MM.1S (cell line): Measurements from ENCODE around the gene JAK2.

Source experiments
- DNase-seq: peaks from one replicate; pipeline ENCODE4 v3.0.0-alpha.2; 2015
- H2AFZ ChIP-seq: fragments of 300-600 bp; sonication (generic); 2 replicates; pipeline ENCODE4 v1.6.0; 2016; ENCODE audit warnings: antibody characterized with exemption, low read length
- H3F3A ChIP-seq: fragments of 300-600 bp; sonication (generic); 2 replicates; pipeline ENCODE4 v1.6.1; 2016; ENCODE audit warnings: mild to moderate bottlenecking, antibody characterized with exemption, low read length, moderate library complexity, mixed read lengths; ENCODE audit not compliant: insufficient read depth
- H3K27ac ChIP-seq: fragments of 300-600 bp; sonication (generic); 2 replicates; pipeline ENCODE4 v1.5.1; 2016; ENCODE audit warnings: mild to moderate bottlenecking, low read length
- H3K27me3 ChIP-seq: fragments of 300-600 bp; sonication (generic); replicated peaks from 2 replicates; pipeline ENCODE4 v1.6.0; 2016; ENCODE audit warnings: low read length; ENCODE audit not compliant: insufficient read depth
- H3K36me3 ChIP-seq: fragments of 300-600 bp; sonication (generic); replicated peaks from 2 replicates; pipeline ENCODE4 v1.6.1; 2016; ENCODE audit warnings: mild to moderate bottlenecking, low read length, mixed read lengths; ENCODE audit not compliant: insufficient read depth
- H3K4me1 ChIP-seq: fragments of 300-600 bp; sonication (generic); 2 replicates; pipeline ENCODE4 v1.6.1; 2016; ENCODE audit warnings: low read length, mixed read lengths
- H3K4me2 ChIP-seq: fragments of 300-600 bp; sonication (generic); 2 replicates; pipeline ENCODE4 v1.6.0; 2016; ENCODE audit warnings: low read depth, low read length
- H3K4me3 ChIP-seq: fragments of 300-600 bp; sonication (generic); 2 replicates; pipeline ENCODE4 v1.5.1; 2016; ENCODE audit warnings: low read length, mixed read lengths
- H3K79me2 ChIP-seq: fragments of 300-600 bp; sonication (generic); 2 replicates; pipeline ENCODE4 v1.6.1; 2016; ENCODE audit warnings: mixed run types, low read length, mixed read lengths
- H3K9ac ChIP-seq: fragments of 300-600 bp; sonication (generic); 2 replicates; pipeline ENCODE4 v1.6.1; 2016; ENCODE audit warnings: low read length, mixed read lengths
- H3K9me2 ChIP-seq: fragments of 300-600 bp; sonication (generic); replicated peaks from 2 replicates; pipeline ENCODE4 v1.6.1; 2016; ENCODE audit warnings: mild to moderate bottlenecking, low read length, mixed read lengths; ENCODE audit not compliant: insufficient read depth
- H3K9me3 ChIP-seq: fragments of 300-600 bp; sonication (generic); replicated peaks from 2 replicates; pipeline ENCODE4 v1.6.1; 2016; ENCODE audit warnings: mild to moderate bottlenecking, low read length, mixed read lengths; ENCODE audit not compliant: insufficient read depth
- H4K20me1 ChIP-seq: fragments of 300-600 bp; sonication (generic); 2 replicates; pipeline ENCODE4 v1.6.1; 2016; ENCODE audit warnings: mild to moderate bottlenecking, low read length, moderate library complexity, mixed read lengths; ENCODE audit not compliant: insufficient read depth
- EZH2 ChIP-seq: fragments of 300-600 bp; sonication (generic); optimal IDR thresholded peaks from 2 replicates; pipeline ENCODE3; 2017; ENCODE audit warnings: low read depth, mild to moderate bottlenecking, antibody characterized with exemption, low read length, mixed read lengths
- EZH2phosphoT487 ChIP-seq: fragments of 300-600 bp; sonication (generic); IDR thresholded peaks from 2 replicates; pipeline ENCODE4 v1.6.1; 2018; ENCODE audit warnings: antibody characterized with exemption, low read length
- TF ChIP-seq, protein P1 (sequence below): fragments of 300-600 bp; sonication (generic); IDR thresholded peaks from 2 replicates; pipeline ENCODE4 v1.5.1; 2016; ENCODE audit warnings: antibody characterized with exemption, low read length, mixed read lengths

JAK2 gene

DNA sequence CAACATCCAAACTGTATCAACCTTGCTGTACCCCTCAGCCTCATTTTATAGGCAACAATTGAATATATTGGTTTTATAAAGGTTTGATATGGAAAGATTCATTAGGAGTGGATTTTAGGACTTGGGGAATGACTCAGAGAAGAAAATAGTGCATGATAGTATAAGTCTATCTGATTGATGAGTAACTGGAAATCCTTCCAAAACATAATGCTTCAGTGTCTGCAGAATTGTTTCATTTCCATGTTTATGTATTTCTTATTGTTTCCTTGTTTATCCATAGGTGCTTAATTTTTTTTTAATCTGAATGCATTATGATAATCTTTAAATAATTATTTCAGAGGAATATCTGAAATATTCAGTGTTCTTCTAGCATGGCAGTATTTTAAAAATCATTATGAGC, 12.6 kb downstream of the JAK2 start:
- H3K9ac ChIP-seq: no peak overlapping the region
- no peak overlapping the region for H2AFZ ChIP-seq
- H3K4me2 ChIP-seq: no peak overlapping the region
- H3K27me3 ChIP-seq: no peaks in the 10 kb centered on the region
- no peaks in the 10 kb centered on the region for H3K9me3 ChIP-seq
- H4K20me1 ChIP-seq: no peaks in the 10 kb centered on the region
- no peaks in the 10 kb centered on the region for H3K36me3 ChIP-seq
- peaks cover 13% of the 10 kb centered on the region for H3K4me1 ChIP-seq
- no peak for DNase-seq
- H3K4me3 ChIP-seq: no peak overlapping the region
- peaks cover 18% of the 10 kb centered on the region for H3K79me2 ChIP-seq
- TF ChIP-seq EZH2: no peak
- TF ChIP-seq, protein P1, sequence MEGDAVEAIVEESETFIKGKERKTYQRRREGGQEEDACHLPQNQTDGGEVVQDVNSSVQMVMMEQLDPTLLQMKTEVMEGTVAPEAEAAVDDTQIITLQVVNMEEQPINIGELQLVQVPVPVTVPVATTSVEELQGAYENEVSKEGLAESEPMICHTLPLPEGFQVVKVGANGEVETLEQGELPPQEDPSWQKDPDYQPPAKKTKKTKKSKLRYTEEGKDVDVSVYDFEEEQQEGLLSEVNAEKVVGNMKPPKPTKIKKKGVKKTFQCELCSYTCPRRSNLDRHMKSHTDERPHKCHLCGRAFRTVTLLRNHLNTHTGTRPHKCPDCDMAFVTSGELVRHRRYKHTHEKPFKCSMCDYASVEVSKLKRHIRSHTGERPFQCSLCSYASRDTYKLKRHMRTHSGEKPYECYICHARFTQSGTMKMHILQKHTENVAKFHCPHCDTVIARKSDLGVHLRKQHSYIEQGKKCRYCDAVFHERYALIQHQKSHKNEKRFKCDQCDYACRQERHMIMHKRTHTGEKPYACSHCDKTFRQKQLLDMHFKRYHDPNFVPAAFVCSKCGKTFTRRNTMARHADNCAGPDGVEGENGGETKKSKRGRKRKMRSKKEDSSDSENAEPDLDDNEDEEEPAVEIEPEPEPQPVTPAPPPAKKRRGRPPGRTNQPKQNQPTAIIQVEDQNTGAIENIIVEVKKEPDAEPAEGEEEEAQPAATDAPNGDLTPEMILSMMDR: no peak
- TF ChIP-seq EZH2phosphoT487: no peak
- H3K27ac ChIP-seq: no peak overlapping the region
- H3K9me2 ChIP-seq: no peaks in the 10 kb centered on the region
- no peaks in the 10 kb centered on the region for H3F3A ChIP-seq

DNA sequence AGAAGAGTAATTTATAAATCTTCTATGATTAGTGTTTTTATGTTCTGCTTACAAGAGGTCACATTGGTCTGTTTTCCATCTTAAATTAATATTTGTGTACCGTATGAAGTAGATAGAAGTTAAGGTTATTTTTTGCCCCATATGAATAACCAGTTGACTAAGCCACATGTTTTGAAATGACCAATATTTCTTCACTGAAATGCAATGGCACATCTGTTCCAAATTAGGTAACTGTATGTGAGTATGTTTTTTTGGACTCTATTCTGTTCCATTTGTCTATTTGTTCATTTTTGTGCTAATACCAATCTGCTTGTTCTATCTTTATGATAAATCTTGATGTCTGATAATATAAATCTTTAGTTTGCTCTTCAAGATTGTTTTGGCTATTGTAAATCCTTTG, 17.7 kb downstream of the JAK2 start:
- Histone ChIP-seq H3K27ac (no peak overlapping the region), H3K9me2 (no peaks in the 10 kb centered on the region), H4K20me1 (no peaks in the 10 kb centered on the region), H3K36me3 (no peaks in the 10 kb centered on the region), H2AFZ (no peak overlapping the region), H3K4me3 (no peak overlapping the region), H3K4me1 (no peaks in the 10 kb centered on the region), H3K9me3 (no peaks in the 10 kb centered on the region), H3K27me3 (no peaks in the 10 kb centered on the region), H3K4me2 (no peak overlapping the region), H3K79me2 (no peaks in the 10 kb centered on the region), H3K9ac (no peak overlapping the region), H3F3A (no peaks in the 10 kb centered on the region)
- TF ChIP-seq, protein P1: no peak
- TF ChIP-seq EZH2phosphoT487 (no peak), EZH2 (no peak)
- no peak for DNase-seq

DNA sequence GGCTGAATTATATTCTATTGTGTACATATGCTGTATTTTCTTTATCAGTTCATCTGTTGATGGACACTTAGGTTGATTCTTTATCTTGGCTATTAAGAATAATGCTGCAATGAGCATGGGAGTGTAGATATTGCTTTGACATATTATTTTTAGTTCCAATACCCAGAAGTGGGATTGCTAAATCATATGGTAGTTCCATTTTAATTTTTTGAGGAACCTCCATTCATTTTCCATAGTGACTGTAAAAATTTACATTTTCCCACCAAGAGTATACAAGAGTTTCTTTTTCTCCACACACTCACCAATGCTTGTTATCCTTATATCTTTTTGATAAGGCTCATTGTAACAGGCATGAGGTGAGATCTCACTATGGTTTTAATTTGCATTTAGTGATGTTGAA, 19.4 kb downstream of the JAK2 start:
- Histone ChIP-seq H3K9me3 (no peaks in the 10 kb centered on the region), H3K9me2 (no peaks in the 10 kb centered on the region), H2AFZ (no peak overlapping the region), H3K27ac (no peak overlapping the region), H3K4me3 (no peak overlapping the region), H4K20me1 (no peaks in the 10 kb centered on the region), H3K4me1 (no peaks in the 10 kb centered on the region), H3K9ac (no peak overlapping the region), H3F3A (no peaks in the 10 kb centered on the region), H3K36me3 (no peaks in the 10 kb centered on the region), H3K27me3 (no peaks in the 10 kb centered on the region), H3K4me2 (no peak overlapping the region), H3K79me2 (no peaks in the 10 kb centered on the region)
- TF ChIP-seq EZH2 (no peak), EZH2phosphoT487 (no peak)
- TF ChIP-seq, protein P1: no peak
- no peak for DNase-seq
